Ascending aorta (tissue), 2 donors: ENCODE results near the gene LRTM2. TPM values are rescaled to one million over a fixed set of nuclear protein-coding genes. Genes with fewer than 3 reads are reported as not detected.
A peak's percentile ranks its signal among the peaks of the same experiment; 100 is the strongest.

Experiments
- DNase-seq, 2 donors: peaks; one replicate each; pipeline ENCODE4 v3.0.0-alpha.2; 2019; ENCODE audit warnings: low spot score in 2 of 2
- H3K27ac ChIP-seq, 2 donors: fragments of 200-600 bp; sonication (generic); one replicate each; pipeline ENCODE4 v1.5.1; 2016 to 2017; ENCODE audit warnings: mild to moderate bottlenecking in 1 of 2
- H3K27me3 ChIP-seq: fragments of 200-600 bp; sonication (generic); one replicate; pipeline ENCODE4 v1.5.1; 2017
- H3K36me3 ChIP-seq, 2 donors: fragments of 200-600 bp; sonication (generic); one replicate each; pipeline ENCODE4 v1.5.1; 2016
- H3K4me1 ChIP-seq, 2 donors: fragments of 200-600 bp; sonication (generic); one replicate each; pipeline ENCODE4 v1.5.1; 2016 to 2017; ENCODE audit warnings: mild to moderate bottlenecking in 1 of 2
- H3K4me3 ChIP-seq, 2 donors: fragments of 200-600 bp; sonication (generic); one replicate each; pipeline ENCODE4 v1.5.1; 2016 to 2017; ENCODE audit warnings: mild to moderate bottlenecking in 1 of 2
- H3K9me3 ChIP-seq, 2 donors: fragments of 200-600 bp; sonication (generic); one replicate each; pipeline ENCODE4 v1.5.1; 2016
- CTCF ChIP-seq, 3 experiments: fragments of 200-600 bp in 2 of 3; fragments of 450-650 bp in 1 of 3; sonication (generic) in 2 of 3; IDR thresholded peaks; one replicate each; pipeline ENCODE4 v1.5.1; 2016 to 2019; ENCODE audit warnings: antibody characterized with exemption in 3 of 3, mild to moderate bottlenecking in 1 of 3, moderate library complexity in 1 of 3
- intact Hi-C: fragments of 100-400 bp; cut with DNase I; formaldehyde crosslinking; loops from one replicate; pipeline ENCODE4 v1.15.1; 2023
- total RNA-seq: library from RNA; depleted of rRNA; stranded (reverse); fragments of >200 nt; gene quantifications from one replicate; pipeline ENCODE4 v1.1.0, GENCODE V29; 2016

The LRTM2 gene
- total RNA-seq, 1 donor from 2014 or later: not detected

GRCh38 chr12:1864456-1864855 lies 44.1 kb downstream of the LRTM2 start:
- Histone ChIP-seq H3K36me3 (no peaks in the 10 kb centered on the region), H3K4me3 (no peak overlapping the region), H3K4me1 (no peaks in the 10 kb centered on the region), H3K27me3 (no peaks in the 10 kb centered on the region), H3K9me3 (no peaks in the 10 kb centered on the region), H3K27ac (no peak overlapping the region)
- no peak for TF ChIP-seq CTCF (IDR thresholded peaks at IDR 0.05)
- DNase-seq: peak in 1 of 2 donors; percentile 33
- intact Hi-C loops: no loop called here

- Histone ChIP-seq H3K36me3 (no peaks in the 10 kb centered on the region), H3K4me1 (no peaks in the 10 kb centered on the region), H3K9me3 (no peaks in the 10 kb centered on the region), H3K4me3 (no peak overlapping the region), H3K27me3 (no peaks in the 10 kb centered on the region), H3K27ac (no peak overlapping the region)
- peak in 1 of 2 donors; percentile 48 for DNase-seq
- intact Hi-C loops: no loop called here
- TF ChIP-seq CTCF (IDR thresholded peaks at IDR 0.05): no peak
These were observed 44.5 kb downstream of the LRTM2 start for GRCh38 chr12:1864867-1865266.

- no peak overlapping the region for H3K27ac ChIP-seq
- H3K4me1 ChIP-seq: no peaks in the 10 kb centered on the region
- TF ChIP-seq CTCF (IDR thresholded peaks at IDR 0.05): no peak
- H3K36me3 ChIP-seq: no peaks in the 10 kb centered on the region
- intact Hi-C loops: no loop called here
- peak in 1 of 2 donors; percentile 48 for DNase-seq
- H3K4me3 ChIP-seq: no peak overlapping the region
- H3K9me3 ChIP-seq: no peaks in the 10 kb centered on the region
- no peaks in the 10 kb centered on the region for H3K27me3 ChIP-seq
These were observed 45.0 kb downstream of the LRTM2 start for GRCh38 chr12:1865284-1865866.

- Histone ChIP-seq H3K4me1 (no peaks in the 10 kb centered on the region), H3K27me3 (no peaks in the 10 kb centered on the region), H3K4me3 (no peak overlapping the region), H3K36me3 (no peaks in the 10 kb centered on the region), H3K27ac (no peak overlapping the region), H3K9me3 (no peaks in the 10 kb centered on the region)
- no peak for DNase-seq
- no peak for TF ChIP-seq CTCF (IDR thresholded peaks at IDR 0.05)
- intact Hi-C loops: no loop called here
These were observed 48.8 kb downstream of the LRTM2 start for GRCh38 chr12:1869145-1869544.

GRCh38 chr12:1870086-1870485 lies 49.7 kb downstream of the LRTM2 start:
- intact Hi-C loops: no loop called here

More at GRCh38 chr12:1870086-1870485, 49.7 kb downstream of the LRTM2 start:
- H3K27me3 ChIP-seq: no peaks in the 10 kb centered on the region
- H3K9me3 ChIP-seq: no peaks in the 10 kb centered on the region
- no peak overlapping the region for H3K27ac ChIP-seq
- DNase-seq: no peak
- no peaks in the 10 kb centered on the region for H3K36me3 ChIP-seq
- H3K4me3 ChIP-seq: no peak overlapping the region
- no peaks in the 10 kb centered on the region for H3K4me1 ChIP-seq
- no peak for TF ChIP-seq CTCF (IDR thresholded peaks at IDR 0.05)
